GM12873 (cell line): ENCODE data around the gene CIC.

ENCODE experiments used
- TF ChIP-seq, protein P1 (sequence below): IDR thresholded peaks from 2 replicates; pipeline ENCODE4 v1.5.1; 2012; ENCODE audit warnings: low read depth, mild to moderate bottlenecking, moderate library complexity, low read length, control low read depth; ENCODE audit not compliant: insufficient read depth; ENCODE audit errors: missing control alignments

Gene CIC

DNA sequence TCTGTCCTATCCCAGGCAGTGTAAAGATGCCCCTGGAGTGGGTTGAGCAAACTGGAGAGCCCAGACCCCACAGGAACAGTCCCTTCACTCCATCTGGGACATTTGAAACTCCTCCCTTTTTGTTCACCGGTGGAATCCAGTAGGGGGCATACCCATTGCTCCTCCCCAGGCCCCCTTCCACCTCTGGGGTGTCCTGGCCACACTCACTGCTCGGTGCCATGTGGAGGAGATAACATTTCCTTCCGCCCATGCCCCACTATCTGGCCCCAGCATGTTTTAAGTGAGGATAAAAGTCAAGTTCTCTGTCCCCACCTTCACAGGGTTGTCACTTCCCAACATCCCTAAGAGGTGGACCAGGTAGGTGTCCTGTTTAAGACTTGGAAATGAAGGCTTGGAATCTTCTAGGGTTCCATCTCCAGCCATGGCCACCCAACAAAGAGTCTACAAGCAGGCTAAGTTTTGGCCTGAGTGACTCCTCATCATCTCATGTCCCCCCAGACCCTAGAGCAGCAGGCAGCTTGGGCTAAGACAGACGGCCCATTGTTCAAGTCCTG lies 39.7 kb upstream of the CIC start:
- TF ChIP-seq, protein P1, sequence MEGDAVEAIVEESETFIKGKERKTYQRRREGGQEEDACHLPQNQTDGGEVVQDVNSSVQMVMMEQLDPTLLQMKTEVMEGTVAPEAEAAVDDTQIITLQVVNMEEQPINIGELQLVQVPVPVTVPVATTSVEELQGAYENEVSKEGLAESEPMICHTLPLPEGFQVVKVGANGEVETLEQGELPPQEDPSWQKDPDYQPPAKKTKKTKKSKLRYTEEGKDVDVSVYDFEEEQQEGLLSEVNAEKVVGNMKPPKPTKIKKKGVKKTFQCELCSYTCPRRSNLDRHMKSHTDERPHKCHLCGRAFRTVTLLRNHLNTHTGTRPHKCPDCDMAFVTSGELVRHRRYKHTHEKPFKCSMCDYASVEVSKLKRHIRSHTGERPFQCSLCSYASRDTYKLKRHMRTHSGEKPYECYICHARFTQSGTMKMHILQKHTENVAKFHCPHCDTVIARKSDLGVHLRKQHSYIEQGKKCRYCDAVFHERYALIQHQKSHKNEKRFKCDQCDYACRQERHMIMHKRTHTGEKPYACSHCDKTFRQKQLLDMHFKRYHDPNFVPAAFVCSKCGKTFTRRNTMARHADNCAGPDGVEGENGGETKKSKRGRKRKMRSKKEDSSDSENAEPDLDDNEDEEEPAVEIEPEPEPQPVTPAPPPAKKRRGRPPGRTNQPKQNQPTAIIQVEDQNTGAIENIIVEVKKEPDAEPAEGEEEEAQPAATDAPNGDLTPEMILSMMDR = no peak

DNA sequence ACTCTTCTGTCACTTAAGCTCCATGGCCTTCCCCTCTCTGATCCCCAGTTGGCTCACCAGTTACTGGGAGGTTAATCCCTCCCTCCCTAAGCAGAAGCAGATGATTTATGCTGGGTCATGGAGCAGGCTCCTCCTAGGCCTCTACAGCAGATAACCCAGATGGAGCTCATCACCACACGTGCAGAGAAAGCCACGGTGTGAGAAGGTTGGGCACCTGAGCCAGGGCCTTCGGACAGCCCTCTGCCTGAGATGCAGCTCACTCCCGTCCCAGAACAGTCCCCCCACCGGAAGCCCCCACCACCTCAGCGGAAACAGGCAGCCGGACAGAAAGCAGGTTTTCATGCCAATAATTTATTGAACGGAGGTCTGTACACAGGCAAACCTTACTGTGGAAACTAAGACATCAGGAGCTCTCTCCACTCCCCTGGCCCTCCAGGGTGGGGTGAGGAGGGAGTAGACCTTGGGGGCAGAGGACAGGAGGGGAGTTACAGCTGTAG lies 39.1 kb upstream of the CIC start:
- TF ChIP-seq, protein P1 = no peak

DNA sequence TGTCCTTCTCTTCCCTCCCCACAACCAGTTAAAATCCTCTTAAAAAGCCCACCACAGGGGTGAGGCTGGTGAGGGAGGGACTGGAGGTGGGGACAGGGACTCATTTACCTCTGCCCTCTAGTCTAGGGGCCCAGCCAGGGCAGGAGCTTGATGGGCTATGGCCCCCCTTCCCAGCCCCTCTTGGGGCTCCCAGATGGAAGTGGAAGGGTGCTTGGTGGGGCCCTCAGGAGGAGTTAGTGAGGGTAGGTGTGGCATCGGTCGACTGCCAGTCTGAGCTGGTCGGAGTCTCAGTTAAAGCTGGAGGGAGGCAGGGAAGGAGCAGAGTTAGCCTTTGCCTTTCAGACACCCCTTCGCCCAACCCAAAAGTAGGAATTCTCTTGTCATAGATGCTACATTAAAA lies 38.5 kb upstream of the CIC start:
- TF ChIP-seq, protein P1 = no peak

- TF ChIP-seq, protein P1 = no peak
Observed at GRCh38 chr19:42232435-42232834, 36.6 kb upstream of the CIC start.

- TF ChIP-seq, protein P1 = no peak
Observed at GRCh38 chr19:42233106-42233505, 35.9 kb upstream of the CIC start.

DNA sequence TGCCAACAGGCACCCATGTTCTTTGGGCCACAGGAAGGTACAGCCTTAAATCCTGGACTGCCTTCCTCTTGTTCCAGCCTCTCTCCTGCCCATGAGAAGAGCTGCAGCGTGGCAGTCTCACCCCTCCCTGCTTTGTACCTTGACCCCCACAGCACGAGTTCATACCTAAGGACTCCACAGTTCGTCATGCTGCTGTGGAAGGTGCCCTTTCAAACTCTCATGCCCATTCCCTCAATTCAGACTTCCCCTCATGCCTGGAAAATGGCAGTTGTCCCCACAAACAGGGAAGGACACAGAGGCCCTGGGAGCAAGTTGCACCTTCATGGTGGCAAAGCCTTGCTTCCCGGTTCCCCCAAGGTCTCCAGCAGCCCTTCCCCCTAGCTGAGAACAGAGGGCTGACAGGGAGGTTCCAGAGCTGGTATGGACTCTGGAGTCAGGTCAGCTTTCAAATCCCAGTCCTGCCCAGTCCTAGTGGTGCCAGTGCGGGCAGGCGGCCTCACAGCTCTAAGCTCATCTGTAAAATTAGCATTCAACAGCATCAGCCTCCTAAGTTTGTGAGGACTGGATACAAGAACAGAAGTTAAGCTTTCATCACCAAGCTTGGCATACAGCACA lies 35.3 kb upstream of the CIC start:
- TF ChIP-seq, protein P1 = no peak

- TF ChIP-seq, protein P1 = no peak
Observed at GRCh38 chr19:42234364-42234763, 34.7 kb upstream of the CIC start.
